ENCODE results near the gene VPS52. TPM values are rescaled to one million over a fixed set of nuclear protein-coding genes. Genes with fewer than 3 reads are reported as not detected.
A peak's percentile ranks its signal among the peaks of the same experiment; 100 is the strongest.

Gene VPS52
- total and polyA plus RNA-seq, 2 experiments from 2014 or later, result 37.1 to 64.8 TPM

DNA sequence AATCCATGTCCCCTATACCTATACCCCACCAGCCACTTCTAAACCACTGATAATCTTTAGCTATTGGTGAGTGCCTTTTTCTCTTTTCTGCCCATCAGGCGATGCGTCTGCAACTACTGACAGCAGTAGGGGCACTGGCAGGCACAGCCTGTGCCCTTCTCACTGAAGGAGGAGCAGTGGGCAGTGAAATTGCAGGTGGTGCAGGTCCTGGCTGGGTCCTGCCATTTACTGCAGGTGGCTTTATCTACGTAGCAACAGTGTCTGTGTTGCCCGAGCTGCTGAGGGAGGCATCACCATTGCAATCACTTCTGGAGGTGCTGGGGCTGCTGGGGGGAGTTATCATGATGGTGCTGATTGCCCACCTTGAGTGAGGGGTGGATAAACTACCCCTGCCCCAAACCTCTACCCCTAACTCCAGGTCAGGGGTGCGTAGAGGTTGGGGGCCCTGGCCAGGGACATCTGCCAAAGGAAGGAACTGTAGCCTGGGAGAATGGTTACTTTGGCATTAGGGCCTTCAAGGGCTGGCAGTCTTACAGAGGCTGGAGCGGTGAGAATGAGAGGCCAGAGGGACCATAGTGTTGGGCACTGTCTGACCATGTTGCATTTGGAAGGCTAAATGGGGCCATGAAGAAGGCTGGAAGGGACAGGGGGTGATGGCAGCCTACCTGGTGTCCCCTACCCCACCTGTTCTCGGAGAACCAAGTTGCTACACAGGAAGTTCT, 68.1 kb downstream of the VPS52 start:
- no peak overlapping the region for H3K4me3 ChIP-seq
- H3K9me3 ChIP-seq (ENCODE audit: low read depth), result no peaks in the 10 kb centered on the region
- H3K36me3 ChIP-seq, result peaks cover 17% of the 10 kb centered on the region
- peaks cover 18% of the 10 kb centered on the region for H3K4me1 ChIP-seq (ENCODE audit: low read depth)
- no peak overlapping the region for H3K27ac ChIP-seq
- no peaks in the 10 kb centered on the region for H3K27me3 ChIP-seq
- DNase-seq (ENCODE audit: low read depth in 1 of 2, low spot score in 1 of 2), result no peak
- TF ChIP-seq, protein P1, sequence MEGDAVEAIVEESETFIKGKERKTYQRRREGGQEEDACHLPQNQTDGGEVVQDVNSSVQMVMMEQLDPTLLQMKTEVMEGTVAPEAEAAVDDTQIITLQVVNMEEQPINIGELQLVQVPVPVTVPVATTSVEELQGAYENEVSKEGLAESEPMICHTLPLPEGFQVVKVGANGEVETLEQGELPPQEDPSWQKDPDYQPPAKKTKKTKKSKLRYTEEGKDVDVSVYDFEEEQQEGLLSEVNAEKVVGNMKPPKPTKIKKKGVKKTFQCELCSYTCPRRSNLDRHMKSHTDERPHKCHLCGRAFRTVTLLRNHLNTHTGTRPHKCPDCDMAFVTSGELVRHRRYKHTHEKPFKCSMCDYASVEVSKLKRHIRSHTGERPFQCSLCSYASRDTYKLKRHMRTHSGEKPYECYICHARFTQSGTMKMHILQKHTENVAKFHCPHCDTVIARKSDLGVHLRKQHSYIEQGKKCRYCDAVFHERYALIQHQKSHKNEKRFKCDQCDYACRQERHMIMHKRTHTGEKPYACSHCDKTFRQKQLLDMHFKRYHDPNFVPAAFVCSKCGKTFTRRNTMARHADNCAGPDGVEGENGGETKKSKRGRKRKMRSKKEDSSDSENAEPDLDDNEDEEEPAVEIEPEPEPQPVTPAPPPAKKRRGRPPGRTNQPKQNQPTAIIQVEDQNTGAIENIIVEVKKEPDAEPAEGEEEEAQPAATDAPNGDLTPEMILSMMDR (IDR thresholded peaks at IDR 0.05; ENCODE audit: low read depth, low read length), result no peak

DNA sequence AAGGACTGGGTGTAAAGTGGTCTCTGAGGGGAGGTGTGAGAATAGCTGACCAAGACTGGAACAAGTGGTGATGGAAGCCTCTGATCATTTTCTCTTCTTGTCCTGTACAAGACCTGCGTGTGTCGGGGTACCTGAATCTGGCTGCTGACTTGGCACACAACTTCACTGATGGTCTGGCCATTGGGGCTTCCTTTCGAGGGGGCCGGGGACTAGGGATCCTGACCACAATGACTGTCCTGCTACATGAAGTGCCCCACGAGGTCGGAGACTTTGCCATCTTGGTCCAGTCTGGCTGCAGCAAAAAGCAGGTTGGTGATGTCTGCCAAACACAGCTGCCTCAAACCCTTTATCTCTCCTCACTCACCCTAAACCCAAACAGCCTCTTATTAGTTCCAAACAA, 68.9 kb downstream of the VPS52 start:
- H3K9me3 ChIP-seq (ENCODE audit: low read depth), result no peaks in the 10 kb centered on the region
- H3K4me3 ChIP-seq, result no peak overlapping the region
- no peak overlapping the region for H3K27ac ChIP-seq
- H3K4me1 ChIP-seq (ENCODE audit: low read depth), result peaks cover 18% of the 10 kb centered on the region
- TF ChIP-seq, protein P1 (IDR thresholded peaks at IDR 0.05; ENCODE audit: low read depth, low read length), result no peak
- no peak for DNase-seq (ENCODE audit: low read depth in 1 of 2, low spot score in 1 of 2)
- H3K36me3 ChIP-seq, result peaks cover 17% of the 10 kb centered on the region
- no peaks in the 10 kb centered on the region for H3K27me3 ChIP-seq

DNA sequence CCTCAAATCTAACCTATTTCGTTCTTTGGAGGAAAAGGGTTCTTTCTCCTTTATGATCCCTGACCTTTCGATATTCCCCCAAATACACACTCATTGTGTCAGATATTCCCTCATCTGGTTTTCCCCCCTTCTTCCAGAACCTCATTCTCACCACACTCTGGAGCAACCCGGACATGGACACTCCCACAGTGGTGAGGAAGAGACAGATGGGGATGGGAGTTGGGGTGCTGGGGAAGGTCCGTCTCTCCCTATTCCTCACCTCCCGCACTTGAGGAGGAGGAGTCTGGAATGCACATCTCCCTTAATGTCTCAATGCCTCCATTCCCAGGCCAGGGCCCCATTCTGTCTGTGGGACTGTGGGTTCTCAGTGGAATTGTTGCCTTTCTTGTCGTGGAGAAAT, 69.7 kb downstream of the VPS52 start:
- DNase-seq (ENCODE audit: low read depth in 1 of 2, low spot score in 1 of 2), result no peak
- H3K27ac ChIP-seq, result peak overlapping the region; percentile 95
- H3K9me3 ChIP-seq (ENCODE audit: low read depth), result no peaks in the 10 kb centered on the region
- H3K4me3 ChIP-seq, result peak overlapping the region; percentile 66
- H3K36me3 ChIP-seq, result peaks cover 17% of the 10 kb centered on the region
- peaks cover 16% of the 10 kb centered on the region for H3K4me1 ChIP-seq (ENCODE audit: low read depth)
- H3K27me3 ChIP-seq, result no peaks in the 10 kb centered on the region
- TF ChIP-seq, protein P1 (IDR thresholded peaks at IDR 0.05; ENCODE audit: low read depth, low read length), result no peak

DNA sequence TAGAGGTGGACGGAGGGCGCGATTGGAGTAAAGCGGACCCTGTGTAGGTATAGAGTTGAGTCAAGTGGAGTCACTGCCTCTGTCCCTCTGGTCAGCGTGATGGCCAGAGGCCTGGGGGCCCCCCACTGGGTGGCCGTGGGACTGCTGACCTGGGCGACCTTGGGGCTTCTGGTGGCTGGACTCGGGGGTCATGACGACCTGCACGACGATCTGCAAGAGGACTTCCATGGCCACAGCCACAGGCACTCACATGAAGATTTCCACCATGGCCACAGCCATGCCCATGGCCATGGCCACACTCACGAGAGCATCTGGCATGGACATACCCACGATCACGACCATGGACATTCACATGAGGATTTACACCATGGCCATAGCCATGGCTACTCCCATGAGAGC, 70.5 kb downstream of the VPS52 start:
- H3K9me3 ChIP-seq (ENCODE audit: low read depth), result no peaks in the 10 kb centered on the region
- peaks cover 17% of the 10 kb centered on the region for H3K36me3 ChIP-seq
- H3K4me1 ChIP-seq (ENCODE audit: low read depth), result peaks cover 13% of the 10 kb centered on the region
- H3K27ac ChIP-seq, result peak overlapping the region; percentile 95
- H3K27me3 ChIP-seq, result no peaks in the 10 kb centered on the region
- DNase-seq (ENCODE audit: low read depth in 1 of 2, low spot score in 1 of 2), result peak; percentile 23 to 59
- peak overlapping the region; percentile 66 for H3K4me3 ChIP-seq
- TF ChIP-seq, protein P1 (IDR thresholded peaks at IDR 0.05; ENCODE audit: low read depth, low read length), result no peak

Other genes starting within 250 kb of the VPS52 start
- gene HLA-DPA1, start 198.2 kb downstream of the VPS52 start, total RNA-seq, result 0.21 and 1.1 TPM in 2 replicates
- gene HLA-DPA1, start 198.2 kb downstream of the VPS52 start, polyA plus RNA-seq, result 1.2 and 1.9 TPM in 2 replicates
- gene HLA-DPB1, start 195.9 kb downstream of the VPS52 start, total RNA-seq, result 14.3 and 26.1 TPM in 2 replicates
- gene HLA-DPB1, start 195.9 kb downstream of the VPS52 start, polyA plus RNA-seq, result 8.6 and 11.1 TPM in 2 replicates
- 70.6 and 94.6 TPM in 2 replicates for gene COL11A2, start 79.4 kb downstream of the VPS52 start, total RNA-seq
- 59.6 and 63.8 TPM in 2 replicates for gene COL11A2, start 79.4 kb downstream of the VPS52 start, polyA plus RNA-seq
- gene RXRB, start 71.2 kb downstream of the VPS52 start, total RNA-seq, result 38.1 and 46.7 TPM in 2 replicates
- gene RXRB, start 71.2 kb downstream of the VPS52 start, polyA plus RNA-seq, result 37.8 and 39.6 TPM in 2 replicates
- gene SLC39A7, start 71.0 kb downstream of the VPS52 start, total RNA-seq, result 147 and 150 TPM in 2 replicates
- 35.1 and 51.3 TPM in 2 replicates for gene SLC39A7, start 71.0 kb downstream of the VPS52 start, polyA plus RNA-seq
- gene HSD17B8, start 67.2 kb downstream of the VPS52 start, total RNA-seq, result 45.4 and 45.7 TPM in 2 replicates
- 47.6 and 68.0 TPM in 2 replicates for gene HSD17B8, start 67.2 kb downstream of the VPS52 start, polyA plus RNA-seq
- gene RING1, start 63.4 kb downstream of the VPS52 start, total RNA-seq, result 37.0 and 51.4 TPM in 2 replicates
- 42.1 and 44.2 TPM in 2 replicates for gene RING1, start 63.4 kb downstream of the VPS52 start, polyA plus RNA-seq
- 2,022 and 2,161 TPM in 2 replicates for gene RPS18, start 199 bp upstream of the VPS52 start, total RNA-seq
- gene RPS18, start 199 bp upstream of the VPS52 start, polyA plus RNA-seq, result 1,298 and 1,698 TPM in 2 replicates
- 11.7 and 15.5 TPM in 2 replicates for gene B3GALT4, start 5.2 kb upstream of the VPS52 start, total RNA-seq
- gene B3GALT4, start 5.2 kb upstream of the VPS52 start, polyA plus RNA-seq, result 11.0 and 15.8 TPM in 2 replicates
- gene WDR46, start 17.4 kb upstream of the VPS52 start, total RNA-seq, result 34.8 and 58.9 TPM in 2 replicates
- gene WDR46, start 17.4 kb upstream of the VPS52 start, polyA plus RNA-seq, result 46.3 and 70.4 TPM in 2 replicates
- 72.8 and 95.3 TPM in 2 replicates for gene PFDN6, start 17.7 kb upstream of the VPS52 start, total RNA-seq
- 34.2 and 35.1 TPM in 2 replicates for gene PFDN6, start 17.7 kb upstream of the VPS52 start, polyA plus RNA-seq
- 61.8 and 89.8 TPM in 2 replicates for gene RGL2, start 27.1 kb upstream of the VPS52 start, total RNA-seq
- gene RGL2, start 27.1 kb upstream of the VPS52 start, polyA plus RNA-seq, result 86.1 and 115 TPM in 2 replicates
- gene TAPBP, start 42.2 kb upstream of the VPS52 start, total RNA-seq, result 29.9 and 36.4 TPM in 2 replicates
- gene TAPBP, start 42.2 kb upstream of the VPS52 start, polyA plus RNA-seq, result 30.8 and 39.2 TPM in 2 replicates
- gene ZBTB22, start 45.9 kb upstream of the VPS52 start, total RNA-seq, result 37.0 and 48.0 TPM in 2 replicates
- 29.1 and 40.7 TPM in 2 replicates for gene ZBTB22, start 45.9 kb upstream of the VPS52 start, polyA plus RNA-seq
- gene DAXX, start 51.1 kb upstream of the VPS52 start, total RNA-seq, result 27.6 and 44.3 TPM in 2 replicates
- 38.7 and 39.9 TPM in 2 replicates for gene DAXX, start 51.1 kb upstream of the VPS52 start, polyA plus RNA-seq
- 14.0 and 69.2 TPM in 2 replicates for gene KIFC1, start 119.9 kb upstream of the VPS52 start, total RNA-seq
- 9.4 and 33.3 TPM in 2 replicates for gene KIFC1, start 119.9 kb upstream of the VPS52 start, polyA plus RNA-seq
- gene PHF1, start 139.1 kb upstream of the VPS52 start, total RNA-seq, result 61.9 and 116 TPM in 2 replicates
- 34.5 and 62.1 TPM in 2 replicates for gene PHF1, start 139.1 kb upstream of the VPS52 start, polyA plus RNA-seq
- 304 and 348 TPM in 2 replicates for gene CUTA, start 146.2 kb upstream of the VPS52 start, total RNA-seq
- 426 and 501 TPM in 2 replicates for gene CUTA, start 146.2 kb upstream of the VPS52 start, polyA plus RNA-seq
- gene SYNGAP1, start 148.2 kb upstream of the VPS52 start, total RNA-seq, result 14.9 and 20.2 TPM in 2 replicates
- 6.8 and 10.5 TPM in 2 replicates for gene SYNGAP1, start 148.2 kb upstream of the VPS52 start, polyA plus RNA-seq
- 5.5 and 7.8 TPM in 2 replicates for gene ZBTB9, start 182.7 kb upstream of the VPS52 start, total RNA-seq
- gene ZBTB9, start 182.7 kb upstream of the VPS52 start, polyA plus RNA-seq, result 9.5 and 11.2 TPM in 2 replicates